CD4-positive, CD25-positive, alpha-beta regulatory T cell (primary cell): ENCODE data around the gene BAIAP2L2. TPM values are rescaled to one million over a fixed set of nuclear protein-coding genes. Genes with fewer than 3 reads are reported as not detected.
"Not testable (repeated sequence)": the region's sequence is repeated elsewhere in the genome, so short reads cannot be mapped to it uniquely, and the experiment has no call there.

ENCODE experiments used
- ATAC-seq, 2 donors: fragments of 150-1000 bp; cut with Tn5 transposase; one replicate each; pipeline ENCODE4 v1.10.0; 2021; ENCODE audit warnings: low read depth in 2 of 2, moderate number of reproducible peaks in 2 of 2, moderate library complexity in 1 of 2
- DNase-seq, 3 donors: peaks; one replicate each; pipeline versions ENCODE4 v3.0.0 to v3.0.0-alpha.2; 2012 to 2022; ENCODE audit warnings: mixed read lengths in 1 of 3
- H3K27ac ChIP-seq: one replicate; pipeline ENCODE4 v1.7.0; 2013; ENCODE audit warnings: mild to moderate bottlenecking, low read length; ENCODE audit not compliant: insufficient read depth, poor library complexity, severe bottlenecking
- H3K27me3 ChIP-seq: one replicate; pipeline ENCODE4 v1.7.0; 2013; ENCODE audit warnings: low read length; ENCODE audit not compliant: control insufficient read depth, insufficient read depth
- H3K36me3 ChIP-seq: one replicate; pipeline ENCODE4 v1.7.0; 2013; ENCODE audit warnings: mild to moderate bottlenecking, low read length, moderate library complexity; ENCODE audit not compliant: control insufficient read depth, insufficient read depth
- H3K4me1 ChIP-seq: 2 replicates; pipeline ENCODE4 v1.7.0; 2013; ENCODE audit warnings: mild to moderate bottlenecking, low read length; ENCODE audit not compliant: insufficient read depth, control insufficient read depth, poor library complexity, severe bottlenecking
- H3K4me3 ChIP-seq: one replicate; pipeline ENCODE4 v1.7.0; 2013; ENCODE audit warnings: low read depth, mild to moderate bottlenecking, low read length, moderate library complexity
- H3K9me3 ChIP-seq, 2 experiments: 1 replicate in 1 of 2; 2 replicates in 1 of 2; pipeline ENCODE4 v1.7.0; 2013; ENCODE audit warnings: low read length in 2 of 2, mild to moderate bottlenecking in 1 of 2, moderate library complexity in 1 of 2; ENCODE audit not compliant: control insufficient read depth in 2 of 2
- H3K27ac Mint-ChIP-seq, 3 donors: one replicate each; pipeline ENCODE4 v1.8.0; 2020 to 2022; ENCODE audit warnings: mild to moderate bottlenecking in 3 of 3, mixed read lengths in 3 of 3, moderate library complexity in 2 of 3
- H3K27me3 Mint-ChIP-seq: one replicate; pipeline ENCODE4 v1.8.0; 2022; ENCODE audit warnings: mild to moderate bottlenecking, mixed read lengths
- H3K36me3 Mint-ChIP-seq: one replicate; pipeline ENCODE4 v1.8.0; 2020; ENCODE audit warnings: mixed read lengths
- H3K4me1 Mint-ChIP-seq, 4 donors: one replicate each; pipeline ENCODE4 v1.8.0; 2020 to 2022; ENCODE audit warnings: mixed read lengths in 4 of 4, mild to moderate bottlenecking in 1 of 4
- H3K4me3 Mint-ChIP-seq, 4 donors: one replicate each; pipeline ENCODE4 v1.8.0; 2020 to 2022; ENCODE audit warnings: mild to moderate bottlenecking in 4 of 4, mixed read lengths in 4 of 4, moderate library complexity in 3 of 4
- H3K9me3 Mint-ChIP-seq, 7 donors: one replicate each; pipeline ENCODE4 v1.8.0; 2020 to 2022; ENCODE audit warnings: mixed read lengths in 7 of 7, mild to moderate bottlenecking in 3 of 7, moderate library complexity in 2 of 7
- polyA plus RNA-seq, 4 donors: library from polyadenylated mRNA; unstranded; fragments of 300-500 nt; fragmentation: Illumina TruSeq; gene quantifications; one replicate each; pipeline ENCODE4 v1.2.3, GENCODE V29; 2021
- total RNA-seq: library from RNA; stranded (reverse); gene quantifications from one replicate; pipeline ENCODE4 v1.2.3, GENCODE V29; 2022

BAIAP2L2 gene
- total and polyA plus RNA-seq, 5 donors from 2014 or later = 1.2 TPM; not detected in 4

DNA sequence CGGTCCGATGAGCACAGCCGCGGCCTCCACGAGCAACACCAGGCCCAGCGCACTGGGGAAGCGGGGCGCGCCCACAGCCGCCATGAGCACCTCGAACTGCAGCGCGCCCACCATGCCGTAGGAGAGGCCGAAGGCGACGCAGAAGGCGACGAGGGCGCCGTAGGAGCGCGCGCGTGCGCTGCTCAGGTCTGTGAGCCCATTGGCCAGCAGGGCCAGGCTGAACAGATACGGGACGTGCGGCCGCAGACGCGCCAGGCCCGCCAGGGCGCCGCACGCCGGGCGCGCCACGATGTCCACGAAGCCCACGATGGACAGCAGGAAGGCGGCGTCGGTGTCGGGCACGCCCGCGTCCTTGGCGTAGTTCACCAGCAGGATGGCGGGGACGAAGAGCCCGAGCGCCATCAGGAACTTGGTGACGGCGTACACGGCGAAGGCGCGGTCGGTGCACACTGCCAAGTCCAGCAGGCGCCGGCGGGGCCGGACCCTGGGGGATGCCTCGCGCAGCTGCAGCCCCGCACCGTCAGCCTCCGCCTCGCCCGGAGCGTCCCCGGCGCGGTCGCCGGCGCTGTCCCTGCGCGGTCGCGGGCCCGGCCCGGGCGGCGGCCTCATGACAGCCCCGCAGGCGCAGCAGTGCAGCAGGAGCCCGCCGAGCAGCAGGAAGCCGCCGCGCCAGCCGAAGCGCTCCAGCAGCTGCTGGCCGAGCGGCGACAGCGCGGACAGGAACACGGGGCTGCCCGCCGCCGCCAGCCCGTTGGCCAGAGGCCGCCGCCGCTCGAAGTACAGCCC is 29.4 kb downstream of the BAIAP2L2 start:
- peaks cover 17% of the 10 kb centered on the region for H3K4me1 ChIP-seq
- no peak overlapping the region for H3K4me3 ChIP-seq
- H3K36me3 ChIP-seq = no peaks in the 10 kb centered on the region
- H3K9me3 ChIP-seq = no peaks in the 10 kb centered on the region
- no peak for DNase-seq
- Mint-ChIP-seq H3K4me3 (peak overlapping the region in 1 of 4 donors; percentile 28), H3K27ac (no peak overlapping the region), H3K4me1 (peaks cover 0 to 10% (median 0%) of the 10 kb centered on the region in 4 donors), H3K36me3 (no peaks in the 10 kb centered on the region), H3K9me3 (peaks cover 0 to 4% (median 0%) of the 10 kb centered on the region in 7 donors), H3K27me3 (peaks cover 18% of the 10 kb centered on the region)
- no peaks in the 10 kb centered on the region for H3K27me3 ChIP-seq
- H3K27ac ChIP-seq = no peak overlapping the region
- no peak for ATAC-seq

DNA sequence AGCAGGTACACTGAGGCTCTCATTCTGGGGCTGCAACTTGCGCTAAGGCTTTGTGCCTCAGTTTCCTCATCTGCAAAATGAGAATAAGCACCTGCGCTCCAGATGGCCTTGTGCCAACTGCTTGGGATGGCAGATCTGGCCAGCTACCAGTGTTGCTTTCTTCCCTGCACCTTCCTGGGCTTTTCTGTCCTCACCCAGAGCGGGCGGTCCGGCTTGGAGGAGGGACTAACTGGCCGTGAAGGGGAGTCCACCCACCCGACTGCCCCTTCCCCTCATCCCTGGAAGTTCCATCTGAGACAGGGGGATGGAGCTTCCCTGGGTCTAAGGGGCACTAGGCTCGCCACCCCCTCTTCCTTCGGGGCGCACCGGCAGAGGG is 30.0 kb downstream of the BAIAP2L2 start:
- Mint-ChIP-seq H3K27me3 (peaks cover 18% of the 10 kb centered on the region), H3K27ac (no peak overlapping the region), H3K4me1 (peaks cover 0 to 11% (median 0%) of the 10 kb centered on the region in 4 donors), H3K4me3 (no peak overlapping the region), H3K9me3 (peaks cover 0 to 2% (median 0%) of the 10 kb centered on the region in 7 donors), H3K36me3 (no peaks in the 10 kb centered on the region)
- Histone ChIP-seq H3K4me1 (peaks cover 17% of the 10 kb centered on the region), H3K27ac (no peak overlapping the region), H3K27me3 (no peaks in the 10 kb centered on the region), H3K4me3 (no peak overlapping the region), H3K36me3 (no peaks in the 10 kb centered on the region), H3K9me3 (no peaks in the 10 kb centered on the region)
- DNase-seq (no peak), ATAC-seq (no peak)

DNA sequence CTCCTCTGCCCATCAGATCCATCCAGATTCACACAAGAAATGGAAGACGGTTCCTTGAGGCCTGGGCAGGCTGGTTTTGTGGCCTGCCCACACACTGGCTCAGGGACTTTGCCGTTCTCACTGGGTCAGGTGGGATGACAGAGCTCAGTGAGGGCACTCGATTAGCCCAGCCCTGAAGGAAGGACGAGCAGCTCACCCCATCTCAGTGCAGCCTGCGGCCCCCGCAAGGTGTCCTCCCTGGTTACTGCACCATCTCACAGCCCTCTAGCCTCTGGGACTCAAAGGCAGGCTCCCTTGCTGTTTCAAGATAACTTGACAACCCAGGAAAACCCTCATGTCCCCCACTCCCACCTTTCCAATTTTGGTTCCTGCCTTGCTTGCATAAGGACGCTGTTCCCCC is 30.7 kb downstream of the BAIAP2L2 start:
- peaks cover 0 to 11% (median 0%) of the 10 kb centered on the region in 4 donors for H3K4me1 Mint-ChIP-seq
- Histone ChIP-seq H3K27ac (no peak overlapping the region), H3K36me3 (no peaks in the 10 kb centered on the region), H3K4me1 (peaks cover 17% of the 10 kb centered on the region), H3K4me3 (no peak overlapping the region), H3K27me3 (no peaks in the 10 kb centered on the region), H3K9me3 (no peaks in the 10 kb centered on the region)
- H3K9me3 Mint-ChIP-seq = no peaks in the 10 kb centered on the region
- DNase-seq (no peak), ATAC-seq (no peak)
- peak overlapping the region in 1 of 3 donors; percentile 73 for H3K27ac Mint-ChIP-seq
- H3K36me3 Mint-ChIP-seq = no peaks in the 10 kb centered on the region
- H3K4me3 Mint-ChIP-seq = peak overlapping the region in 1 of 4 donors; percentile 0
- peaks cover 18% of the 10 kb centered on the region for H3K27me3 Mint-ChIP-seq

DNA sequence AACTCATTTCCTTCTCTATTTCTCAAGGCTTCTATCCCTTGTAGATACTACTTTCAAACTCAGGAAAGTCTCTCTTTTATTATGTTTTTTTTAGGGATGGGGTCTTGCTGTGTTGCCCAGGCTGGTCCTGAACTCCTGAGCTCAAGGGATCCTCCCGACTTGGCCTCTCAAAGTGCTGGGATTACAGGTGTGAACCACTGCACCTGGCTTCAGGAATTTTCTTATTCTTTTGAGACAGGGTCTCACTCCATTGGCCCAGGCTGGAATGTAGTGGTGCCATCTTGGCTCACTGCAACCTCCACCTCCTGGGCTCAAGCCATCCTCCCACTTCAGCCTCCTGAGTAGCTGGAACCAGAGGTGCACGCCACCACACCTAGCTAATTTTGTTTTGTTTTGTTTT is 31.3 kb downstream of the BAIAP2L2 start:
- H3K9me3 ChIP-seq, H3K4me3 ChIP-seq, H3K36me3 Mint-ChIP-seq, H3K27ac ChIP-seq, H3K36me3 ChIP-seq, H3K27me3 ChIP-seq, DNase-seq, H3K9me3 Mint-ChIP-seq, ATAC-seq: not testable (repeated sequence)
- peak overlapping the region in 2 of 4 donors; percentile 0 to 43 for H3K4me3 Mint-ChIP-seq
- peak overlapping the region in 1 of 3 donors; percentile 73 for H3K27ac Mint-ChIP-seq
- peaks cover 18% of the 10 kb centered on the region for H3K27me3 Mint-ChIP-seq
- H3K4me1 Mint-ChIP-seq = peaks cover 0 to 11% (median 0%) of the 10 kb centered on the region in 4 donors
- H3K4me1 ChIP-seq = peaks cover 17% of the 10 kb centered on the region

DNA sequence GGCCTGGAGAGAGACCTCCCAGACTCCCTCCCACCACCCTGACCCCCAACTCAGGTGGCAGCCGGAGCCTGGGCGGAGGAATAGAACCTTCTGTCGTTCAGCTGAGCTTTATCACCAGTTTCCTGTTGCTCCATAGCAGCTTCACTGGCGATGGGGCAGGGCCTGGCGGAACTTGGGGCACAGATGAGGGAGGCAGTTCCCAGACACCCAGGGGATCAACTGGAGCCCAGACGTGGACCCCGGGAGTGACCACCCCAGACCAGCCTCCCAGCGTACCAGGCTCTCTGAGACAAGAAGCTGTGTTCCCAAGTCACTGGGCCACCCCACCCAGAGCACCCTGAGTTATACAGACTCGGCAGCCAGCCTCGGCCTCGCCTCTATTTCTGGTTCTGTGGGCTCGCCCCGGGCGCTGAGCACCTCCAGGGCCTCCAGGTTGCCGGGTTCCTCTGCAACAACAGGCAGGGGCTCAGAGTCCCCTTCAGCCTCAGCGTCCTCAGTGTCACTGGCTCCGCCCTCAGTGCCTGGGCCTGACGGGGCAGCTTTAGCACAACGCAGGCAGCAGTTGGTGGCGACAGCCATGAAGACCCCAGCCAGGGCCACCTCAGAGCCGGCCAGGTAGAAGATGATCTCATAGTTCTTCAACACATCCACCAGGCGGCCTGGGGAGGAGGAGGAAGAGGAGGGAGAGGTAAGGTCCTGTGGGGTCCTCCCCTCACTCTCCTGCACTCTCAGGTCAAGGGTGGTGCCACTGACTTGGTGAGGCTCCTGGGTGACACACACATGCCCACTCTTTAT is 32.2 kb downstream of the BAIAP2L2 start:
- Mint-ChIP-seq H3K4me1 (peaks cover 0 to 9% (median 0%) of the 10 kb centered on the region in 4 donors), H3K36me3 (no peaks in the 10 kb centered on the region), H3K4me3 (no peak overlapping the region), H3K27ac (no peak overlapping the region), H3K9me3 (no peaks in the 10 kb centered on the region), H3K27me3 (peaks cover 15% of the 10 kb centered on the region)
- Histone ChIP-seq H3K27ac (no peak overlapping the region), H3K36me3 (peaks cover 3% of the 10 kb centered on the region), H3K9me3 (no peaks in the 10 kb centered on the region), H3K4me3 (no peak overlapping the region), H3K4me1 (peaks cover 17% of the 10 kb centered on the region), H3K27me3 (no peaks in the 10 kb centered on the region)
- DNase-seq = no peak
- no peak for ATAC-seq

DNA sequence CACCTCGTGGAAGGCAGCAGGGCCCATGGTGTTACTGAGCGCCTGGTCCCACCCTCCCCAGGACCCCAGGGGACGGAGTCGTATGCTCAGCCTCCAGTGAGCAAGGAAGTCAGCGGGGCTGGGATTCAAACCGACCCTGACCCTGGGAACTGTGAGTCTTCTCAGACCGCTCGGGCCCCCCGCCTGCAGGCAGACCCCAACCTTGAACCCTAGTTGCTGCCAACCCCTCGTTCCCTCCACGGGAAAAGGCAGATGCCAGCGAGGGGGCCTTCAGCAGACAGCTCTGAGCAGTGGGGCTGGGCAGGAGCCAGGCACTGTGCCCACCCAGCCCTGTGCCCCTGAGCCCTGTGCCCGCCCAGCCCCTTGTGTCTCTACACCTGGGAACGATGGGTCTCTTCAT is 32.9 kb downstream of the BAIAP2L2 start:
- no peak overlapping the region for H3K27ac ChIP-seq
- H3K27ac Mint-ChIP-seq = no peak overlapping the region
- H3K27me3 ChIP-seq = no peaks in the 10 kb centered on the region
- H3K4me1 Mint-ChIP-seq = peaks cover 0 to 9% (median 0%) of the 10 kb centered on the region in 4 donors
- H3K4me3 ChIP-seq = no peak overlapping the region
- no peak for DNase-seq
- H3K36me3 ChIP-seq = peaks cover 6% of the 10 kb centered on the region
- H3K4me3 Mint-ChIP-seq = no peak overlapping the region
- no peaks in the 10 kb centered on the region for H3K9me3 Mint-ChIP-seq
- H3K36me3 Mint-ChIP-seq = peaks cover 6% of the 10 kb centered on the region
- peaks cover 14% of the 10 kb centered on the region for H3K27me3 Mint-ChIP-seq
- peaks cover 14% of the 10 kb centered on the region for H3K4me1 ChIP-seq
- no peak for ATAC-seq
- no peaks in the 10 kb centered on the region for H3K9me3 ChIP-seq

DNA sequence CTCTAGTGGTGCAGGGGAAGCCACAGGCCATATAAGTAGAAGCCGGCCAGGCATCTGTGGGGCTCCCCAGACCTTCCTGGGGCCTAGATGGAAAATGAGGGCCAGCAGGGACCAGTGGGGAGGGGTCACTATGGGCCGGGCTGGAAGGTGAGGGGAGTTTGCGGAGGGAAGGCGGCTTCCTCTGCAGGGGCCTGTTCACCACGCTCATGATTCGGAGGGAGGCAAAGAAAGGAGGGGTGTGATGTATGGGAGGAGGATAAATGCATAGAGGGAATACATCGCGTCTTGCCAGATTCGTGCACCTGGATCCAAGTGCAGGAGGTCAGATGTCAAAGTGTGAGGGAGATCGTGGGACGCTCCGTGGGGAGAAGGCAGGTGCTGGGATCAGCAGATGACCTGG is 33.4 kb downstream of the BAIAP2L2 start:
- no peak for ATAC-seq
- Histone ChIP-seq H3K27ac (no peak overlapping the region), H3K4me3 (no peak overlapping the region), H3K9me3 (no peaks in the 10 kb centered on the region), H3K36me3 (peaks cover 6% of the 10 kb centered on the region), H3K27me3 (no peaks in the 10 kb centered on the region), H3K4me1 (peaks cover 9% of the 10 kb centered on the region)
- no peaks in the 10 kb centered on the region for H3K9me3 Mint-ChIP-seq
- H3K27ac Mint-ChIP-seq = no peak overlapping the region
- no peak for DNase-seq
- H3K4me1 Mint-ChIP-seq = peaks cover 0 to 9% (median 0%) of the 10 kb centered on the region in 4 donors
- no peak overlapping the region for H3K4me3 Mint-ChIP-seq
- H3K36me3 Mint-ChIP-seq = peaks cover 10% of the 10 kb centered on the region
- peaks cover 10% of the 10 kb centered on the region for H3K27me3 Mint-ChIP-seq
